Measurements from ENCODE around the gene G6PC3. TPM values are rescaled to one million over a fixed set of nuclear protein-coding genes. Genes with fewer than 3 reads are reported as not detected.

G6PC3 gene
- total RNA-seq, 1 experiment from 2014 or later = 47.0 TPM

DNA sequence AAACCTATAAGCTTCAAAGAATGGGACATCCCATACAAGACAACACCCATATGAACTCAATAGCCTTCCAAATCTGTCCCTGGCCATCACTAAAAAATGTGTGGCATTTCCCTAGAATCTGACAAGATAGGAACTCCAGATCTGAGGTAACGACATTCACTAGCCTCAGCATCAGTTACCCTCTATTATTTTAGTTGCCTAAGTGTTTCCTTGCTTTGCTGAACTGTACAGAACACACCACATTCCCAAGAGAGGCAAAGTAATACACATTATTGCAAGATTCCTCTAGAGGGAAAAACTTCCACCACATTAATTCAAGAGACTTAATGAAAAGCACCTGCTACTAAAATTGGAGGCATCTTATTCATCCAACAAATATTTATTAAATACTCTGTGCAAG lies 9.1 kb upstream of the G6PC3 start:
- TF ChIP-seq EZH2 (IDR thresholded peaks at IDR 0.05; ENCODE audit: borderline replicate concordance, low read depth, low read length, poor library complexity, severe bottlenecking) = no peak
- TF ChIP-seq, protein P1, sequence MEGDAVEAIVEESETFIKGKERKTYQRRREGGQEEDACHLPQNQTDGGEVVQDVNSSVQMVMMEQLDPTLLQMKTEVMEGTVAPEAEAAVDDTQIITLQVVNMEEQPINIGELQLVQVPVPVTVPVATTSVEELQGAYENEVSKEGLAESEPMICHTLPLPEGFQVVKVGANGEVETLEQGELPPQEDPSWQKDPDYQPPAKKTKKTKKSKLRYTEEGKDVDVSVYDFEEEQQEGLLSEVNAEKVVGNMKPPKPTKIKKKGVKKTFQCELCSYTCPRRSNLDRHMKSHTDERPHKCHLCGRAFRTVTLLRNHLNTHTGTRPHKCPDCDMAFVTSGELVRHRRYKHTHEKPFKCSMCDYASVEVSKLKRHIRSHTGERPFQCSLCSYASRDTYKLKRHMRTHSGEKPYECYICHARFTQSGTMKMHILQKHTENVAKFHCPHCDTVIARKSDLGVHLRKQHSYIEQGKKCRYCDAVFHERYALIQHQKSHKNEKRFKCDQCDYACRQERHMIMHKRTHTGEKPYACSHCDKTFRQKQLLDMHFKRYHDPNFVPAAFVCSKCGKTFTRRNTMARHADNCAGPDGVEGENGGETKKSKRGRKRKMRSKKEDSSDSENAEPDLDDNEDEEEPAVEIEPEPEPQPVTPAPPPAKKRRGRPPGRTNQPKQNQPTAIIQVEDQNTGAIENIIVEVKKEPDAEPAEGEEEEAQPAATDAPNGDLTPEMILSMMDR (conservative IDR thresholded peaks at IDR 0.05; ENCODE audit: low read depth, low read length) = no peak
- DNase-seq (ENCODE audit: low spot score) = no peak
- BruUV-seq (replicated peaks) = no TSS peak
- intact Hi-C loops (cut with micrococcal nuclease; ENCODE audit: unreplicated experiment) = no loop called here
- ChIA-PET POLR2A (ENCODE audit: low non-redundant PET) (interaction anchor here (0.7 kb wide), 1 partner anchor 245 kb away, joined by 6 read pairs; no protein-coding TSS in a partner anchor), CTCF (interaction anchor here (0.5 kb wide), 1 partner anchor 19 kb away, joined by 3 read pairs; no protein-coding TSS in a partner anchor)
- H3K4me1 ChIP-seq (ENCODE audit: insufficient read depth, low read length, poor library complexity, severe bottlenecking) = peaks cover 5% of the 10 kb centered on the region
- no peaks in the 10 kb centered on the region for H3K9me3 ChIP-seq (ENCODE audit: low read depth, low read length, poor library complexity, severe bottlenecking)
- no peak overlapping the region for H3K4me3 ChIP-seq (ENCODE audit: low read depth, low read length, poor library complexity, severe bottlenecking)
- H3K36me3 ChIP-seq (ENCODE audit: insufficient read depth, low read length, poor library complexity, severe bottlenecking) = peaks cover 14% of the 10 kb centered on the region
- H3K27ac ChIP-seq (ENCODE audit: low read depth, low read length, poor library complexity, severe bottlenecking) = no peak overlapping the region
- H3K27me3 ChIP-seq (replicated peaks; ENCODE audit: insufficient read depth, low read depth, low read length, poor library complexity) = no peaks in the 10 kb centered on the region

DNA sequence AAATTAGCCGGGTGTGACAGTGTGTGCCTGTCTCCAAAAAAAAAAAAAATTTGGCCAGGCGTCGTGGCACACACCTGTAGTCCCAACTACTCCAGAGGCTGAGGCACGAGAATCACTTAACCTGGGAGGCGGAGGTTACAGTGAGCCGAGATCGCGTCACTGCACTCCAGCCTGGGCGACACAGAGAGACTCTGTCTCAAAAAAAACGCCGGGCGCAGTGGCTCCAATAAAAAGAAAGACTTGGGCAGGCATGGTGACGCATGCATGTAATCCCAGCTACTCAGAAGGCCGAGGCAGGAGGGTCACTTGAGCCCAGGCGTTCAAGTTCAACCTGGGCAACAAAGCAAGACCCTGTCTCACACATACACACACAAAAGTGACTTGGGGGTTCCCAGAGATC lies 7.7 kb upstream of the G6PC3 start:
- no peak for DNase-seq (ENCODE audit: low spot score)
- CTCF ChIA-PET = no interaction called here

DNA sequence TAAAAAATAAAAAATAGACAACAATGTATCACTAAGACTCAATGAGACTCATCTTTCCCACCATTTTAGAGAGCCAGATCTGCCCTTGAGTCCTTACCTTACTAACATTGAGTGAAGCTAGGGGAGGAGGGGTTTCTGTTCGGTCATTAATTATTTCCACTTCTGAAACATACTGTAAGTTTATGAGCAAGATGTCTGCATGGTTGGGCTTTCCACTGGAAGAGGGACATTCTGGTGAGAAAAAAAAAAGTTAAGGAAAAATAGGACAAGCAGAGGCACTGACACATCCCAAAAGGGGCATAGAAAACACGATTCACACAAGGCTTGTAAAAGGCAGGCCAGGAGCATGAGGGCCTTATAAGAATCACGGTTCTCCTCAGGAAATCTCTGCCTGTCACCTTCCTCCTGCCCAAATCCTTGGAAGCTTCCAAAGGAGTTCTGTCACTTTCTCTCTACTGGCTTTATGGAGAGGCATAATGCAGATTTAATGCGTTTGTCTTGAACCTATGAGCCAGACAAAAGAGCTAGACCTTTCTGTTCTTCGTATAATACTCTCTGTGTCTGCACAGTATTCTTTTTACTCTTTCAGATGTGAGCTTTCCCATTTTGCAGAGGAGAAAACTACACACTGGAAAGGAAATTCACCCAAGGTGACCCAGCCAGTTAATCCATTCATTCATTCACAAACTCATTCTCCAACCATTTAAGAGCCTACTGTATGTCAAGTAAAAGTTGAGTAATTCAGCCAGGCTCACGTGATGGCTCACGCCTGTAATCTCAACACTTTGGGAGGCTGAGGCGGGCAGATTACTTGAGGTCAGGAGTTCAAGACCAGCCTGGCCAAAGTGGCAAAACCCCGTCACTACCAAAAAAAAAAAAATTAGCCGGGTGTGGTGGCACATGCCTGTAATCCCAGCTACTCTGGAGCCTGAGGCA lies 6.6 kb upstream of the G6PC3 start:
- no peak for TF ChIP-seq EZH2 (IDR thresholded peaks at IDR 0.05; ENCODE audit: borderline replicate concordance, low read depth, low read length, poor library complexity, severe bottlenecking)
- TF ChIP-seq, protein P1 (conservative IDR thresholded peaks at IDR 0.05; ENCODE audit: low read depth, low read length) = no peak
- ChIA-PET POLR2A (ENCODE audit: low non-redundant PET) (interaction anchor here (0.7 kb wide), 1 partner anchor 23 kb away, joined by 3 read pairs; no protein-coding TSS in a partner anchor), CTCF (no interaction called here)
- Histone ChIP-seq H3K4me1 (ENCODE audit: insufficient read depth, low read length, poor library complexity, severe bottlenecking) (peaks cover 5% of the 10 kb centered on the region), H3K27me3 (replicated peaks; ENCODE audit: insufficient read depth, low read depth, low read length, poor library complexity) (no peaks in the 10 kb centered on the region), H3K36me3 (ENCODE audit: insufficient read depth, low read length, poor library complexity, severe bottlenecking) (peaks cover 11% of the 10 kb centered on the region), H3K9me3 (ENCODE audit: low read depth, low read length, poor library complexity, severe bottlenecking) (no peaks in the 10 kb centered on the region), H3K27ac (ENCODE audit: low read depth, low read length, poor library complexity, severe bottlenecking) (peak overlapping the region; percentile 47), H3K4me3 (ENCODE audit: low read depth, low read length, poor library complexity, severe bottlenecking) (no peak overlapping the region)
- intact Hi-C loops (cut with micrococcal nuclease; ENCODE audit: unreplicated experiment) = no loop called here
- no peak for DNase-seq (ENCODE audit: low spot score)
- BruUV-seq (replicated peaks) = no TSS peak

More for the DNA sequence above, 7.7 kb upstream of the G6PC3 start:
- peaks cover 5% of the 10 kb centered on the region for H3K4me1 ChIP-seq (ENCODE audit: insufficient read depth, low read length, poor library complexity, severe bottlenecking)
- H3K27me3 ChIP-seq (replicated peaks; ENCODE audit: insufficient read depth, low read depth, low read length, poor library complexity) = no peaks in the 10 kb centered on the region
- intact Hi-C loops (cut with micrococcal nuclease; ENCODE audit: unreplicated experiment) = no loop called here
- H3K4me3 ChIP-seq (ENCODE audit: low read depth, low read length, poor library complexity, severe bottlenecking) = no peak overlapping the region
- BruUV-seq (replicated peaks) = no TSS peak
- TF ChIP-seq EZH2 (IDR thresholded peaks at IDR 0.05; ENCODE audit: borderline replicate concordance, low read depth, low read length, poor library complexity, severe bottlenecking) = no peak
- TF ChIP-seq, protein P1 (conservative IDR thresholded peaks at IDR 0.05; ENCODE audit: low read depth, low read length) = no peak
- POLR2A ChIA-PET (ENCODE audit: low non-redundant PET) = no interaction called here
- H3K9me3 ChIP-seq (ENCODE audit: low read depth, low read length, poor library complexity, severe bottlenecking) = no peaks in the 10 kb centered on the region
- H3K36me3 ChIP-seq (ENCODE audit: insufficient read depth, low read length, poor library complexity, severe bottlenecking) = peaks cover 14% of the 10 kb centered on the region
- H3K27ac ChIP-seq (ENCODE audit: low read depth, low read length, poor library complexity, severe bottlenecking) = no peak overlapping the region
